ENCODE measurements around the gene REC114. TPM values are rescaled to one million over a fixed set of nuclear protein-coding genes. Genes with fewer than 3 reads are reported as not detected.

The REC114 gene
- polyA plus RNA-seq, 1 experiment, result not detected

GRCh38 chr15:73608941-73609340 lies 166.0 kb downstream of the REC114 start:
- DNase-seq (ENCODE audit: low read depth), result peak; percentile 41
- ChIA-PET POLR2A (no interaction called here), CTCF (interaction anchor here (1.1 to 2.3 kb wide), 4 partner anchors 18 to 265 kb away, joined by 3 to 6 read pairs (median 3); no protein-coding TSS in a partner anchor)
- no peak for TF ChIP-seq CTCF (IDR thresholded peaks at IDR 0.05; ENCODE audit: insufficient read depth, low read depth, low read length)
- Histone ChIP-seq H3K4me3 (ENCODE audit: low read depth, low read length) (no peak overlapping the region), H3K36me3 (ENCODE audit: control insufficient read depth, insufficient read depth, low read length) (no peaks in the 10 kb centered on the region), H3K27me3 (ENCODE audit: control insufficient read depth, insufficient read depth, low read length) (no peaks in the 10 kb centered on the region)

Other genes with a start within 250 kb of the REC114 start
- not detected in 2 replicates for gene HCN4, start 74.2 kb upstream of the REC114 start, polyA plus RNA-seq (2011; rRNA removed)
- gene NPTN, start 190.2 kb downstream of the REC114 start, polyA plus RNA-seq (2011; rRNA removed), result 308 and 406 TPM in 2 replicates
- 61.9 and 107 TPM in 2 replicates for gene CD276, start 241.2 kb downstream of the REC114 start, polyA plus RNA-seq (2011; rRNA removed)